Hematopoietic multipotent progenitor cell (in vitro differentiated cells): ENCODE results near the gene CTSZ. TPM values are rescaled to one million over a fixed set of nuclear protein-coding genes. Genes with fewer than 3 reads are reported as not detected.
"Not testable (repeated sequence)": the region's sequence is repeated elsewhere in the genome, so short reads cannot be mapped to it uniquely, and the experiment has no call there.

Experiments used
- DNase-seq, 3 donors: peaks; one replicate each; pipeline ENCODE4 v3.0.0-alpha.2; 2011 to 2015; ENCODE audit warnings: low read depth in 2 of 3, low spot score in 2 of 3
- total RNA-seq: library from RNA; depleted of rRNA; stranded (reverse); fragments of >200 nt; gene quantifications from one replicate; pipeline ENCODE4 v1.2.3, GENCODE V29; 2012

CTSZ gene
- total RNA-seq, 1 donor: 91.0 TPM

- DNase-seq: not testable (repeated sequence)
These were observed 24.0 kb downstream of the CTSZ start for GRCh38 chr20:58983115-58983468.

GRCh38 chr20:58982406-58983114 is 24.5 kb downstream of the CTSZ start:
- no peak for DNase-seq

- DNase-seq: peak in 1 of 3 donors; percentile 31
These were observed 25.3 kb downstream of the CTSZ start for GRCh38 chr20:58981628-58982364.

- DNase-seq: peak; percentile 84 to 90 (median 87)
These were observed 26.1 kb downstream of the CTSZ start, which contains the start of gene NELFCD for GRCh38 chr20:58980711-58981627. TSS of gene NELFCD (plus strand) at chr20:58981256. CDS start at chr20:58981310, 54 bp downstream.

GRCh38 chr20:58978351-58979190 is 28.5 kb downstream of the CTSZ start:
- no peak for DNase-seq

GRCh38 chr20:58976061-58976730 is 30.9 kb downstream of the CTSZ start:
- DNase-seq: no peak

GRCh38 chr20:58975353-58975752 is 31.7 kb downstream of the CTSZ start:
- DNase-seq: no peak

- DNase-seq: no peak
These were observed 33.2 kb downstream of the CTSZ start for GRCh38 chr20:58973866-58974265.

- no peak for DNase-seq
These were observed 33.9 kb downstream of the CTSZ start for GRCh38 chr20:58973179-58973578.

- no peak for DNase-seq
These were observed 35.6 kb downstream of the CTSZ start for GRCh38 chr20:58971429-58971828.

GRCh38 chr20:58970146-58970545 is 36.9 kb downstream of the CTSZ start:
- no peak for DNase-seq

- DNase-seq: no peak
These were observed 37.6 kb downstream of the CTSZ start for GRCh38 chr20:58969439-58969838.

- no peak for DNase-seq
These were observed 39.2 kb downstream of the CTSZ start for GRCh38 chr20:58967652-58968429.

- DNase-seq: no peak
These were observed 41.6 kb downstream of the CTSZ start for GRCh38 chr20:58965270-58966064.

- not testable (repeated sequence) for DNase-seq
These were observed 43.1 kb downstream of the CTSZ start for GRCh38 chr20:58963922-58964321.

GRCh38 chr20:58963060-58963584 is 43.9 kb downstream of the CTSZ start:
- no peak for DNase-seq

GRCh38 chr20:58959652-58960051 is 47.4 kb downstream of the CTSZ start:
- DNase-seq: no peak

- no peak for DNase-seq
These were observed 51.0 kb downstream of the CTSZ start for GRCh38 chr20:58956078-58956477.
